HEK293 (cell line): ENCODE data around the gene KRT76.

ENCODE experiments used
- CTCF ChIA-PET: fragments of 350-600 bp; formaldehyde crosslinking; extraction: SDS; loops from one replicate; lab custom pipeline; 2021; ENCODE audit warnings: antibody characterized with exemption; lab: Yijun Ruan, JAX
- POLR2A ChIA-PET: fragments of 300-600 bp; formaldehyde crosslinking; extraction: SDS; loops from one replicate; lab custom pipeline; 2020; ENCODE audit warnings: antibody characterized with exemption, inconsistent platforms; lab: Yijun Ruan, JAX
- H3K27ac ChIP-seq: fragments of 200-500 bp; sonication (Bioruptor generic); 2 replicates; pipeline ENCODE4 v1.5.1; 2014; ENCODE audit warnings: low read depth, low read length, control low read depth, inconsistent platforms; ENCODE audit errors: extremely low read depth
- H3K36me3 ChIP-seq, 2 experiments: fragments of 200-500 bp in 1 of 2; sonication (Bioruptor generic) in 1 of 2; 1 replicate in 1 of 2; 2 replicates in 1 of 2; pipeline ENCODE4 v1.5.1; 2014 to 2017; ENCODE audit warnings: inconsistent platforms in 2 of 2, low read length in 2 of 2; ENCODE audit not compliant: control insufficient read depth in 2 of 2, insufficient read depth in 1 of 2
- H3K4me1 ChIP-seq: fragments of 200-500 bp; sonication (Bioruptor generic); 2 replicates; pipeline ENCODE4 v1.5.1; 2014; ENCODE audit warnings: mild to moderate bottlenecking, low read length, inconsistent platforms; ENCODE audit not compliant: control insufficient read depth, insufficient read depth
- H3K4me3 ChIP-seq: 2 replicates; pipeline ENCODE4 v1.5.1; 2011; ENCODE audit warnings: low read depth, mild to moderate bottlenecking, control low read depth, low read length, moderate library complexity
- H3K9me3 ChIP-seq: fragments of 200-500 bp; sonication (Bioruptor generic); 2 replicates; pipeline ENCODE4 v1.5.1; 2014; ENCODE audit warnings: low read depth, low read length, inconsistent platforms; ENCODE audit not compliant: control insufficient read depth, insufficient read depth
- FEZF1 ChIP-seq: fragments of 450-650 bp; formaldehyde crosslinking; IDR thresholded peaks from 2 replicates; pipeline ENCODE4 v1.5.1; 2016; ENCODE audit warnings: missing biosample characterization, missing genetic modification characterization
- GLIS1 ChIP-seq: fragments of 450-650 bp; formaldehyde crosslinking; IDR thresholded peaks from 2 replicates; pipeline ENCODE4 v1.5.1; 2016; ENCODE audit warnings: missing biosample characterization, missing genetic modification characterization
- GLIS2 ChIP-seq: fragments of 450-650 bp; formaldehyde crosslinking; IDR thresholded peaks from 2 replicates; pipeline ENCODE4 v1.5.1; 2016; ENCODE audit warnings: missing biosample characterization, missing genetic modification characterization
- HOXC10 ChIP-seq: sonication (generic); formaldehyde crosslinking; IDR thresholded peaks from 2 replicates; pipeline ENCODE4 v1.8.1; 2023; ENCODE audit warnings: mild to moderate bottlenecking, missing genetic modification reagents
- KLF16 ChIP-seq: fragments of 450-650 bp; formaldehyde crosslinking; IDR thresholded peaks from 2 replicates; pipeline ENCODE4 v1.5.1; 2017; ENCODE audit warnings: missing biosample characterization, missing genetic modification characterization
- KLF7 ChIP-seq: fragments of 450-650 bp; formaldehyde crosslinking; IDR thresholded peaks from 2 replicates; pipeline ENCODE4 v1.5.1; 2016; ENCODE audit warnings: missing biosample characterization, missing genetic modification characterization, borderline replicate concordance
- RBAK ChIP-seq: fragments of 450-650 bp; formaldehyde crosslinking; IDR thresholded peaks from 2 replicates; pipeline ENCODE4 v1.5.1; 2016; ENCODE audit warnings: missing biosample characterization, missing genetic modification characterization
- YY1 ChIP-seq: fragments of 450-650 bp; formaldehyde crosslinking; IDR thresholded peaks from 2 replicates; pipeline ENCODE4 v1.5.1; 2018; ENCODE audit warnings: missing biosample characterization, missing genetic modification characterization
- ZBTB6 ChIP-seq: fragments of 450-650 bp; formaldehyde crosslinking; IDR thresholded peaks from 2 replicates; pipeline ENCODE4 v1.5.1; 2017; ENCODE audit warnings: missing biosample characterization, missing genetic modification characterization
- ZFP41 ChIP-seq: fragments of 450-650 bp; formaldehyde crosslinking; IDR thresholded peaks from 2 replicates; pipeline ENCODE4 v1.5.1; 2016; ENCODE audit warnings: missing biosample characterization, missing genetic modification characterization, borderline replicate concordance
- ZNF132 ChIP-seq: fragments of 450-650 bp; formaldehyde crosslinking; IDR thresholded peaks from 2 replicates; pipeline ENCODE4 v1.5.1; 2017; ENCODE audit warnings: missing biosample characterization, missing genetic modification characterization, borderline replicate concordance
- ZNF223 ChIP-seq: fragments of 450-650 bp; formaldehyde crosslinking; IDR thresholded peaks from 2 replicates; pipeline ENCODE4 v1.5.1; 2016; ENCODE audit warnings: missing biosample characterization, missing genetic modification characterization
- ZNF239 ChIP-seq: fragments of 450-650 bp; formaldehyde crosslinking; IDR thresholded peaks from 2 replicates; pipeline ENCODE4 v1.5.1; 2016; ENCODE audit warnings: missing biosample characterization, missing genetic modification characterization
- ZNF248 ChIP-seq: fragments of 450-650 bp; formaldehyde crosslinking; IDR thresholded peaks from 2 replicates; pipeline ENCODE4 v1.5.1; 2017; ENCODE audit warnings: missing biosample characterization, missing genetic modification characterization
- ZNF302 ChIP-seq: fragments of 450-650 bp; formaldehyde crosslinking; IDR thresholded peaks from 2 replicates; pipeline ENCODE4 v1.5.1; 2016; ENCODE audit warnings: missing biosample characterization, missing genetic modification characterization, low read depth
- ZNF558 ChIP-seq: fragments of 450-650 bp; formaldehyde crosslinking; IDR thresholded peaks from 2 replicates; pipeline ENCODE4 v1.5.1; 2016; ENCODE audit warnings: missing biosample characterization, missing genetic modification characterization
- ZNF561 ChIP-seq: fragments of 450-650 bp; IDR thresholded peaks from 2 replicates; pipeline ENCODE4 v1.5.1; 2018; ENCODE audit warnings: missing biosample characterization, missing genetic modification characterization, borderline replicate concordance
- ZNF596 ChIP-seq: fragments of 450-650 bp; IDR thresholded peaks from 2 replicates; pipeline ENCODE4 v1.5.0; 2018; ENCODE audit warnings: missing biosample characterization, mild to moderate bottlenecking, missing genetic modification characterization, moderate library complexity
- ZNF670 ChIP-seq: fragments of 450-650 bp; formaldehyde crosslinking; IDR thresholded peaks from 2 replicates; pipeline ENCODE4 v1.5.1; 2016; ENCODE audit warnings: missing biosample characterization, missing genetic modification characterization, low read depth
- ZNF776 ChIP-seq: fragments of 450-650 bp; formaldehyde crosslinking; IDR thresholded peaks from 2 replicates; pipeline ENCODE4 v1.5.0; 2017; ENCODE audit warnings: missing biosample characterization, missing genetic modification characterization, borderline replicate concordance
- ZSCAN30 ChIP-seq: fragments of 450-650 bp; IDR thresholded peaks from 2 replicates; pipeline ENCODE4 v1.5.1; 2018; ENCODE audit warnings: missing biosample characterization, mild to moderate bottlenecking, missing genetic modification characterization, moderate library complexity
- ZSCAN5A ChIP-seq: fragments of 450-650 bp; formaldehyde crosslinking; IDR thresholded peaks from 2 replicates; pipeline ENCODE4 v1.5.1; 2016; ENCODE audit warnings: missing biosample characterization, missing genetic modification characterization
- TF ChIP-seq, protein P1 (sequence below): fragments of 450-650 bp; formaldehyde crosslinking; IDR thresholded peaks from 2 replicates; pipeline ENCODE4 v1.5.1; 2017; ENCODE audit warnings: missing biosample characterization, missing genetic modification characterization
- TF ChIP-seq, protein P2 (sequence below): IDR thresholded peaks from 2 replicates; pipeline ENCODE4 v1.6.1; 2011; ENCODE audit warnings: mild to moderate bottlenecking, low read depth, low read length, borderline replicate concordance
- TF ChIP-seq, protein P3 (sequence below): fragments of 450-650 bp; formaldehyde crosslinking; IDR thresholded peaks from 2 replicates; pipeline ENCODE4 v1.5.1; 2016; ENCODE audit warnings: missing biosample characterization, missing genetic modification characterization

KRT76 gene

GRCh38 chr12:52777566-52777965 lies 421 bp upstream of the KRT76 start:
- no peak for TF ChIP-seq HOXC10
- no peak overlapping the region for H3K4me3 ChIP-seq
- H3K9me3 ChIP-seq = no peaks in the 10 kb centered on the region
- no peaks in the 10 kb centered on the region for H3K4me1 ChIP-seq
- no peak overlapping the region for H3K27ac ChIP-seq
- no peaks in the 10 kb centered on the region for H3K36me3 ChIP-seq
- ChIA-PET CTCF (interaction anchor here (1.0 kb wide), 1 partner anchor 93 kb away, joined by 5 read pairs; no protein-coding TSS in a partner anchor), POLR2A (no interaction called here)

DNA sequence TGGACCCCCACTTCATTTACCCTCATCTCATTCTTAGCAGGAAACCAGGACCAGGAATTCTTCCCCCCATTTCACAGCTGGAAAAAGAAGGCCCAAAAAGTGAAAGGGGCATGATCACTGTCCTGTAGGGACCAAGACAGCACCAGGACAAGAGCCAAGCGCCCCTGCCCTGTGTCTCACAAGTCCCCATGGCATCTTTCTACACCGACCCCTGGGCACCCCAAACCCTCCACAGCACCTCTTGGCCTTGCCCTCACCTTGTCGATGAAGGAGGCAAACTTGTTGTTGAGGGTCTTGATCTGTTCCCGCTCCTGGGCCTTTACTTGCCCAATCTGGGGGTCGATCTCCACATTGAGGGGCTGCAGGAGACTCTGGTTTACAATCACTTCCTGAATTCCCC lies 710 bp downstream of the KRT76 start:
- no peak overlapping the region for H3K4me3 ChIP-seq
- ChIA-PET CTCF (interaction anchor here (0.6 to 1.0 kb wide), 3 partner anchors 19 to 103 kb away, joined by 5 to 7 read pairs (median 5); no protein-coding TSS in a partner anchor), POLR2A (no interaction called here)
- TF ChIP-seq, protein P1, sequence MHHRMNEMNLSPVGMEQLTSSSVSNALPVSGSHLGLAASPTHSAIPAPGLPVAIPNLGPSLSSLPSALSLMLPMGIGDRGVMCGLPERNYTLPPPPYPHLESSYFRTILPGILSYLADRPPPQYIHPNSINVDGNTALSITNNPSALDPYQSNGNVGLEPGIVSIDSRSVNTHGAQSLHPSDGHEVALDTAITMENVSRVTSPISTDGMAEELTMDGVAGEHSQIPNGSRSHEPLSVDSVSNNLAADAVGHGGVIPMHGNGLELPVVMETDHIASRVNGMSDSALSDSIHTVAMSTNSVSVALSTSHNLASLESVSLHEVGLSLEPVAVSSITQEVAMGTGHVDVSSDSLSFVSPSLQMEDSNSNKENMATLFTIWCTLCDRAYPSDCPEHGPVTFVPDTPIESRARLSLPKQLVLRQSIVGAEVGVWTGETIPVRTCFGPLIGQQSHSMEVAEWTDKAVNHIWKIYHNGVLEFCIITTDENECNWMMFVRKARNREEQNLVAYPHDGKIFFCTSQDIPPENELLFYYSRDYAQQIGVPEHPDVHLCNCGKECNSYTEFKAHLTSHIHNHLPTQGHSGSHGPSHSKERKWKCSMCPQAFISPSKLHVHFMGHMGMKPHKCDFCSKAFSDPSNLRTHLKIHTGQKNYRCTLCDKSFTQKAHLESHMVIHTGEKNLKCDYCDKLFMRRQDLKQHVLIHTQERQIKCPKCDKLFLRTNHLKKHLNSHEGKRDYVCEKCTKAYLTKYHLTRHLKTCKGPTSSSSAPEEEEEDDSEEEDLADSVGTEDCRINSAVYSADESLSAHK = no peak
- TF ChIP-seq ZBTB6 (tag by site-specific recombination) (no peak), ZNF223 (tag by site-specific recombination) (no peak), ZNF239 (tag by site-specific recombination) (no peak)
- no peaks in the 10 kb centered on the region for H3K36me3 ChIP-seq
- H3K27ac ChIP-seq = no peak overlapping the region
- no peaks in the 10 kb centered on the region for H3K9me3 ChIP-seq
- no peaks in the 10 kb centered on the region for H3K4me1 ChIP-seq

DNA sequence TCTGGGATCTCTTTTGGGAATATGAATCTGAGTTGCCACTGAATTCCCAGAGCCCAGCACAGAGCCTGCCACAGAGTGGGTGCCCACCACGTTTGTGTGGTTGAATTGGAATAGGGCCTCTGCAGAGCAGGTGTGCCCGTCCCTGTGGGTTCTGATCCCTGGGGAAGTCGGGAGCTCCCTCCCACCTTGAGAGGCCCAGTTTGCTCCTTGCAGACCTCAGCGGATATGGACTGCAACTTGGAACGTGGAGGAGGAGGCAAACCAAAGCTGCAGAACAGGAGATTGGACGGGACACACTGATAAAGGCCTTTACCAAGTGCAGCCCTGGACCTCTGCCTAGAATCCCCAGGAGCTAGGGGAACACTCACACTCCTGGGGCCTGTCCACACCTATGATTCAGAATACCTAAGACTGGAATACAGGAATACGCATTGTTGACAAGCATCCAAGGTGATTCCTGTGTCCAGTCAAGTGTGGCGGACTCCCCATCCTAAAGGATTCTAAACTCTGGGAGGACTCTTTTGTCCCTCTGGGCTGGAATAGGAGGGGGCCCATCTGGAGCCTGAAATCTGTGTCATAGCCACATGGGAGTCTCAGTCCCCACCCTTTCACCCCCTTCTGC lies 2.4 kb downstream of the KRT76 start:
- Histone ChIP-seq H3K4me1 (no peaks in the 10 kb centered on the region), H3K4me3 (no peak overlapping the region), H3K27ac (no peak overlapping the region), H3K9me3 (no peaks in the 10 kb centered on the region), H3K36me3 (no peaks in the 10 kb centered on the region)
- TF ChIP-seq ZNF248 (tag by site-specific recombination) (no peak), ZNF132 (tag by site-specific recombination) (no peak), ZNF596 (tag by site-specific recombination) (no peak), RBAK (no peak), ZNF558 (no peak), GLIS2 (tag by site-specific recombination) (no peak), ZNF670 (tag by site-specific recombination) (no peak), KLF16 (tag by site-specific recombination) (no peak), ZFP41 (tag by site-specific recombination) (no peak), FEZF1 (tag by site-specific recombination) (no peak), ZSCAN30 (tag by site-specific recombination) (no peak), ZNF561 (tag by site-specific recombination) (no peak), ZSCAN5A (no peak), ZNF302 (tag by site-specific recombination) (no peak), KLF7 (tag by site-specific recombination) (no peak), YY1 (tag by site-specific recombination) (no peak), GLIS1 (tag by site-specific recombination) (no peak), ZNF776 (tag by site-specific recombination) (no peak)
- TF ChIP-seq, protein P2, sequence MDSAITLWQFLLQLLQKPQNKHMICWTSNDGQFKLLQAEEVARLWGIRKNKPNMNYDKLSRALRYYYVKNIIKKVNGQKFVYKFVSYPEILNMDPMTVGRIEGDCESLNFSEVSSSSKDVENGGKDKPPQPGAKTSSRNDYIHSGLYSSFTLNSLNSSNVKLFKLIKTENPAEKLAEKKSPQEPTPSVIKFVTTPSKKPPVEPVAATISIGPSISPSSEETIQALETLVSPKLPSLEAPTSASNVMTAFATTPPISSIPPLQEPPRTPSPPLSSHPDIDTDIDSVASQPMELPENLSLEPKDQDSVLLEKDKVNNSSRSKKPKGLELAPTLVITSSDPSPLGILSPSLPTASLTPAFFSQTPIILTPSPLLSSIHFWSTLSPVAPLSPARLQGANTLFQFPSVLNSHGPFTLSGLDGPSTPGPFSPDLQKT = no peak
- TF ChIP-seq, protein P3, sequence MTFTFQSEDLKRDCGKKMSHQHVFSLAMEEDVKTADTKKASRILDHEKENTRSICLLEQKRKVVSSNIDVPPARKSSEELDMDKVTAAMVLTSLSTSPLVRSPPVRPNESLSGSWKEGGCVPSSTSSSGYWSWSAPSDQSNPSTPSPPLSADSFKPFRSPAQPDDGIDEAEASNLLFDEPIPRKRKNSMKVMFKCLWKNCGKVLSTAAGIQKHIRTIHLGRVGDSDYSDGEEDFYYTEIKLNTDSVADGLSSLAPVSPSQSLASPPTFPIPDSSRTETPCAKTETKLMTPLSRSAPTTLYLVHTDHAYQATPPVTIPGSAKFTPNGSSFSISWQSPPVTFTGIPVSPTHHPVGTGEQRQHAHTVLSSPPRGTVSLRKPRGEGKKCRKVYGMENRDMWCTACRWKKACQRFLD = no peak
- ChIA-PET CTCF (interaction anchor here (0.6 kb wide), 2 partner anchors 85 to 93 kb away, joined by 3 read pairs; no protein-coding TSS in a partner anchor), POLR2A (no interaction called here)
